NK-92 (cell line): ENCODE results near the gene RBM4.
A peak's percentile ranks its signal among the peaks of the same experiment; 100 is the strongest.

Experiments
- DNase-seq: peaks from one replicate; lab custom pipeline; 2025; ENCODE audit not compliant: unreplicated experiment; lab: John Stamatoyannopoulos, UW

Gene RBM4

DNA sequence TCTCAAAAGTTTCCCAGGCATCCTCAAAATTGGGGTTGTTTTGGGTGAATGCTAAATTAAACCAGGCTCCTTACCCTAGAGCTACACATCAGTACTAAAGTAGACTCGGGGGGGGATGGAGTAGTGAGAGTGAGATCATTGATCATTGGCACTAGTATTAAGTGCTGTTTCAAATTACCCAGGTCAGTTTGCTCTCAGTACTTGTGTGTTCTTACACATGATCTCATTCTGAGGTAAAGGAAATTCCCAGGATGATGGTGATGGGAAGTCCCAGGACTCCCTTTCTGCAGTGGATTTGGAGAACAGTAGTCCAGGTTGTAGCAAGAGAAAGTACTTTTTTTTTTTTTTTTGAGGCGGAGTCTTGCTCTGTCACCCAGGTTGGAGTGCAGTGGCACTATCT is 12.5 kb downstream of the RBM4 start:
- no peak for DNase-seq

DNA sequence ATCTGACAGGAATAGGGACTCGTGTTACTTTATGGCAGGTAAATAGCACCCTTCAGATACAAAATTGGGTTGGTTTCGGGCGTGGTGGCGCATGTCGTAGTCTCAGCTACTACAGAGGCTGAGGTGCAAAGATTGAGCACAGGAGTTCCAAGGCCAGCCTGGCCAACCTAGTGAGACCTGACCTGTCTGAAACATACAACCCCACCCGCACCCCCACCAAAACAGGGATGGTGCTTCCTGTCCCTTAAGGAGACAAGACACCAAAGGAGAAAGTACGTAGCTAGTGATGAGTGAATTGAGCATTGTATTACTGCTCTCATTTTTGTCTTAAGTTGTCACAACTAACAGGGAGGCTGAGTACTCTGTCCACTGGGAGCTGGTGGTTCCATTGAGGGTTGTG is 14.1 kb downstream of the RBM4 start:
- DNase-seq, result no peak

DNA sequence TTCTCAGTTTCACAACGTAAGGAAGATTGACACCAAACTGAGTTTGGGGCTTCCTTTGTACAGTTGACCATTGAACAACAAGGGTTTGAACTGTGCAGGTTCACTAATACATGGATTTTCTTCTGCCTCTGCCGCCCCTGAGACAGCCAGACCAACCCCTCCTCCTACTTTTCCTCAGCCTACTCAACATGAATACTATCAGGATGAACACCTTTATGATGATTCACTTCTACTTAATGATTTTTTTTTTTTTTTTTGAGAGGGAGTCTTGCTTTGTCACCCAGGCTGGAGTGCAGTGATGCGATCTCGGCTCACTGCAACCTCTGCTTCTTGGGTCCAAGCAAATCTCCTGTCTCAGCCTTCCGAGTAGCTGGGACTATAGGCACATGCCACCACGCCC is 14.6 kb downstream of the RBM4 start:
- DNase-seq, result no peak

- no peak for DNase-seq
Observed at GRCh38 chr11:66659763-66660162, 21.3 kb downstream of the RBM4 start.

GRCh38 chr11:66663741-66664296 is 25.3 kb downstream of the RBM4 start:
- no peak for DNase-seq

GRCh38 chr11:66665369-66665768 is 26.9 kb downstream of the RBM4 start:
- no peak for DNase-seq

GRCh38 chr11:66670816-66671215 is 32.3 kb downstream of the RBM4 start:
- no peak for DNase-seq

GRCh38 chr11:66674964-66675602 is 36.6 kb downstream of the RBM4 start:
- no peak for DNase-seq

DNA sequence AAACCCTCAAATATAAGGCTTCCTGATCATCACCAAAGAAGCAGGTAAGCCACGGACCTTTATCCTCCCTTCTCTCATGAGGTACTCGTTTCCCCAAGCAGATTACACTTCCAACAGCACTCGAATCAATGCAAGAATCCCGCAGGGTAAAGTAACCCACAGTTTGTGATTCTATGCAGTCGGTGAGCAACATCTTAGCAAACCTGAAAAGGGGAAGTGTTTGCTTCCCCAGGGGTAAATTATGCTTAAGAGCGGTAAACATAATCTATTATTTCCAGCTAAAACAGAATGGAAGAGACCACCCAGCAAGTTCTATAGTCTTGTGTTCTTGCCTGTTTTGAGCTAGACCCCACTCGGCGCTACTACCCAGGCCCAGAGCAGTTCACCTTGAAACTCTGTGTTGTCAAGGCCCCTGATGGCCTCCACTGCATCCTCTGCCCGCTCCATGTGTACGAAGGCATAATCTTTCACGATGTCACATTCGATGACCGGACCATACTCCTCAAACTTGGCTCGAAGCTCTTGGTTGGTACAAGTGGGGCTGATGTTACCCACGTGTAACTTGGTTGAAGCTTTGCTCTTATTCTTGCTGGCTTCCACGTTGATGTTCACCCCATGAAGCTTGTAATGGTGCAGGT is 37.9 kb downstream of the RBM4 start:
- DNase-seq, result no peak

DNA sequence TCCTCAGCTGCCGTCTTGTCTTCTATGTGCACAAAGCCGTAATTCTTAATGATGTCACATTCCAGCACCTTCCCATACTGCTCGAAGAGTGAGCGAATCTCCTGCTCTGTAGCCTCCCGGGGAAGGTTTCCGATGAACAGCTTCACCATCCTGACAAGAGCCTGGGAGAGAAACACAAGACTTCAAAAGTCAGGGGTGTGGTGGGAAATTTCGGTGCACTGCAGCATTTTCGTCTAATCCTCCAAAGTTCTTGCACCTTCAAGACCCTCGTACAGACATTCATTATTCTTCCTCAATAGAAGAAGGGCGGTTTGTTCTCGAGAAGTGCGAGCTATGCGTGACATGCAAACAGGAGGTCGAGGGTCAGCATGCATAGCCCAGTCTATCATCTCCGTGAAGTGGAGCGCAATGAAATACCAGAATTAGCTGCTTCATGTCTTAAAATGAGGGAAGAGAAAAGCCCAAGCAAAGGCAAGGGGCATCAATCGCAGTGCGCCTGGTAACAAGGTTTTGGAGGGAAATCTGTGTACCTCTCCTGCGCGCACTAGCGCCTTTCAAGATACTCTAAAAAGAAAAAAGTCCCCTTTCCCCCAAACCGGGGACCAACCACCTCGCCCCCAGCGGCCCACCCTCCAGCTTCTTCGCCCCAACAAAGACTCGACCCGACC is 38.6 kb downstream of the RBM4 start:
- no peak for DNase-seq

- peak; percentile 84 for DNase-seq
Observed at GRCh38 chr11:66677599-66678375, 39.3 kb downstream of the RBM4 start, which contains the start of gene RBM4B. RBM4B (minus strand) TSS chr11:66677887; CDS start chr11:66677079, 808 bp downstream.

DNA sequence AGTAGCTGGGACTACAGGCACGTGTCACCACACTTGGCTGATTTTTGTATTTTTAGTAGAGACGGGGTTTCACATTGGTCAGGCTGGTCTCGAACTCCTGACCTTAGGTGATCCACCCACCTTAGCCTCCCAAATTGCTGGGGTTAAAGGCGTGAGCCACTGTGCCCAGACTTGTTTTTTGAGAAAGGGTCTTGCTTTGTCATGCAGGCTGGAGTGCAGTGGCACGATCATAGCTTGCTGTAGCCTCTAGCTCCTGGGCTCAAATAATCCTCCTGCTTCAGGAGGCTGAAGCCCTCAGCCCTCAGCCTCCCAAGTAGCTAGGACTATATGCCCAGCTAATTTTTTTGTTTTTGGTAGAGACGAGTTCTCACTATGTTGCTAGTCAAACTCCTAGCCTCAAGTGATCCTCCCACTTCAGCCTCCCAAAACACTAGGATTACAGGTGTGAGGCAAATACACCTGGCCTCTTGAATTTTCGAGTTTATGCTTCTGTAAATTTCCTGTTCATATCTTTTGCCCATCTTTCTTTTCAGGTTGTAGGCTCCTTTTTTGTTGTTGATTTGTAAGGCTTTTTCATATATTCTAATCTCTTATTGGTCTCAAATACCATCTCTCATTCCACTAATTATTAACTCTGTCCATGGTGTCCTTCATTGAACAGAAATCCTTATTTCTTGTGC is 42.6 kb downstream of the RBM4 start:
- no peak for DNase-seq

- no peak for DNase-seq
Observed at GRCh38 chr11:66683877-66684276, 45.4 kb downstream of the RBM4 start.

GRCh38 chr11:66684635-66685034 is 46.1 kb downstream of the RBM4 start:
- no peak for DNase-seq

DNA sequence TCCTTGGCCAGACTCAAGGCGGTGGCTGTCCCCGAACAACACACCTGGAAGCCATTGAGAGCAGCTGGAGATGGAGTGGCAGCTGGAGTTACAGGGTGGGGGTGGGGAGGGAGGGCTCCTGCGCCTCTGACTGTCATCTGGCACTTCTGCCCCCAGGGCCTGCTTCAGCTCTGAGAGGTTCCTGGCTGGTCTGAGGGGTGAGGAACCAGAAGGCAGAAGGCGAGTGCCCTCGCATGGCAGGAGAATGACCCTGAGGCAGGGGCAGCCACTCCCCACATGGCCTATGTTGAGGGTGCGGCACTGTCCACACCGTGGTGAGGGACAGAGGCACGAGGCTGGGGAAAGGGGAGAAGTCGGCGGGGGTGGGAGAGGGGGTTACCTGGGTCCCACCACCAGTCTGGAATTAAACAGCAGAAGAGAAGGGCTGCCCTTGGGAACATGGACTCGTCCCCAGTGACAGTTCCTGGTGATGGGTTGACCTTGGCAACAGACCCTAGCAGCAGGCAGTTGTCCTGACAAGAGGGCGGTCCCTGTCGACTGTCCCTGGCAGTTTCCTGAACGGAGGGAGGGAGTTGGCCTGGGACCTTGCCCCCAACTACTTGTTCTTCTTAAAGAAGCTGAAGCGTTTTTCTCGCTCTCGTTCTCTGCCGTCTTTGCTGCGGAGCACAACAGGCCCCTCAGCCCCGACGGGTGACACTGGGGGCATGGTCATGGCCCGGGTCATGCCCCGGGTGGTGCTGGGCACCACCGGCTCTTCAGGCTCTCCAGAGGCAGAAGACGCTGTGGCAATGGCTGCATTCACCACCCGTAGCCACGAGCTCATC is 47.0 kb downstream of the RBM4 start:
- no peak for DNase-seq

DNA sequence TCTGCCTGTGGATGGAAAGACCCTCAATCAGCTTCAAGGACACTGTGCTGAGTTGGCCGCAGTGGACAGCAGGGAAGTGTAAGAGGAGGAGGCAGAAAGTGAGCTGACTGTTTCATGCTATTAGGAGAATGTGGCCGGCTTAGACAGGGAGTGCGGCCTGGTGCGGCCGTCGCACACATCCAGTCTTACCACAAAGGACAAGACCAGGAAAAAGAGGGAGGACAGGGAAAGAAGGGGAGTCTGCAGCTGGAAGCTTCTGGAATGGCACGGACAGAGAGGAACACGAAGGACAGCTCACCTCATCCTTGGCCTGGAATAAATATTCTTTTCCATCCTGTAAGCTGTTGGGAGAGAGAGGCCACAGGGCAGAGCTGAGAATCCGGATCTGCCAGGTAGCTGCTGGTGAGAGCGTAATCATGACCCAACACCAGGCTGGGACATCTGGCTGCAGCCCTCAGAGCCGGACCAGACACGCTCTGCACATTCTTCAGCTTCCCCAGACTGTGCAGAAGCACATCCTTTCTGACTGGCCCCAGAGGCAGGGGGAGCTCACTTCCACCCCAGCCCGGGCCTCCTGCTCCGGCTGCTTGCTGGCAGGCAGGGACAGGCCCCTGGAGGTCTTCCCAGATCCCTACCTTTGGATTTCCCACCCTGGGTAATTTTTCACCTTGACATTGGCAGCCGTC is 47.7 kb downstream of the RBM4 start:
- no peak for DNase-seq

GRCh38 chr11:66686801-66687750 is 48.6 kb downstream of the RBM4 start:
- no peak for DNase-seq

DNA sequence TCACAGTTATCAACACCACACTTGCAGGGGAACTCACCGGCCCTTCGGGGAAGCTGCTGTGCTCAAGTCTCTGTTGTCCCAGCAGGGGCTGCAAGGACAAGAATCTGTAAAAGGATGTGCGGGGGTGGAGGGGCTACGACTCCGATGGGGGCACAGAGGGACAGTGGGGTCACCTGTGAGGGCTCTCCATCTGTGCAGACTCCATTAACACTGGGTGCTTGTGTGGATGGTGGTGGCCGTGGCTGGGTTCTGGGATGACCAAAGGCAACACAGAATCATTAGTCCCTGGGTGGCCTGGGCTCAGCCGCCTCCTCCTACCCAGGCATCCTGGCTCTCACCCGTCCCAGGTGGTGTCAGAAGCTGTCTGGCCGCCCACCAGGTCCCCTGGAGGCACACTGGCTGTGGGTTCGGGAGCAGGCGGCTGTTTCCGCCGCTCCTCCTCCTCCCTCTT is 49.4 kb downstream of the RBM4 start:
- no peak for DNase-seq
